Spleen (tissue), 7 donors: Measurements from ENCODE around the gene AEBP1.

Source experiments
- POLR2A ChIP-seq, 3 donors: fragments of 450-650 bp; IDR thresholded peaks; one replicate each; pipeline ENCODE4 v1.5.1; 2017; ENCODE audit warnings: antibody characterized with exemption in 3 of 3, mild to moderate bottlenecking in 1 of 3
- POLR2AphosphoS5 ChIP-seq, 3 donors: sonication (generic); formaldehyde crosslinking; IDR thresholded peaks; one replicate each; pipeline ENCODE4 v1.5.1; 2017; ENCODE audit warnings: antibody characterized with exemption in 3 of 3
- TF ChIP-seq, protein P1 (sequence below), 11 experiments: fragments of 200-600 bp in 7 of 11; fragments of 450-650 bp in 4 of 11; sonication (generic) in 4 of 11; IDR thresholded peaks in 8 of 11; conservative IDR thresholded peaks in 3 of 11; 1 replicate in 7 of 11; 2 replicates in 4 of 11; pipeline versions ENCODE4 v1.4.0 to v1.8.0; 2016 to 2021; ENCODE audit warnings: antibody characterized with exemption in 11 of 11, inconsistent platforms in 4 of 11, mild to moderate bottlenecking in 1 of 11
- donor health status: DM: no; HTN: no; CAD: no; lungs with moderate emphysema.
- donor health status: DM: no; HTN: no; CAD: no.
- donor health status: DM: no; HTN: no; CAD: no.

DNA sequence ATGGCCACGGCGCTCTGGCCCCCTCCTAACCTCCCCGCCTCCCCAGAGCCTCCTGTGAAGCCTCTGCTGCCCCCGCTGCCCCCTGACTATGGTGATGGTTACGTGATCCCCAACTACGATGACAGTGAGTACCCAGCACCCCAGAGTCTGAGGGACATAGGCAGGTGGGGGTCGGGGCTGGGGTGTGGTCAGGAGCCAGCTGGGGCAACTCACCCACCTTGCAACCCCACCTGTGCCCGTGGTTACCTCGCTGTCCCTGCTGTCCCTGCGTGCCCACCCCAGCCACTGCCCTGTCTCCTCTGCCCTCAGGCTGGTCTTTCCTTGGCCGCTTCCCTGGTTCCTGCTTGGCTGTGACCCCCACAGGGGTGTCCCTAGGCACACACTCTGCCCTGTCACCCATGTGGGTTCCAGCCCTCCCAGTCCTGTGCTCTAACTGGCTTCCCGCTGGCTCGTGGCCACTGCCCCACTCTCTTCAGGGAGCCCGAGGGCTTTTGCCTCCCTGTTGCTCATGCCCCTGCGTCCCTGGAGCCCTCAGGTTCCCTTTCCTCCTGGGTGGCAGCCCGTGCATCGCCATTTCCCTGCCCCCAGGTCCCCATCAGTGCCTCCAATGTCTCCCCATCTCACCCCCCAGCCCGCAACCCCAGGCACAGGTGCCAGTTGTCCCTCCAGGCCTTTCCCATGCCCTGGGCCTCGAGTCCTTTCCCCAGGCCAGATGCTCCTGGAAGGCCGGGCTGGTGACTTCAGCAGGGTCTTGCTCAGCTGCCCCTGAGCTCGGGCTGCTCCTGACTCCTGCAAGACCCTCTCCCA lies 4.0 kb downstream of the AEBP1 start:
- TF ChIP-seq, protein P1, sequence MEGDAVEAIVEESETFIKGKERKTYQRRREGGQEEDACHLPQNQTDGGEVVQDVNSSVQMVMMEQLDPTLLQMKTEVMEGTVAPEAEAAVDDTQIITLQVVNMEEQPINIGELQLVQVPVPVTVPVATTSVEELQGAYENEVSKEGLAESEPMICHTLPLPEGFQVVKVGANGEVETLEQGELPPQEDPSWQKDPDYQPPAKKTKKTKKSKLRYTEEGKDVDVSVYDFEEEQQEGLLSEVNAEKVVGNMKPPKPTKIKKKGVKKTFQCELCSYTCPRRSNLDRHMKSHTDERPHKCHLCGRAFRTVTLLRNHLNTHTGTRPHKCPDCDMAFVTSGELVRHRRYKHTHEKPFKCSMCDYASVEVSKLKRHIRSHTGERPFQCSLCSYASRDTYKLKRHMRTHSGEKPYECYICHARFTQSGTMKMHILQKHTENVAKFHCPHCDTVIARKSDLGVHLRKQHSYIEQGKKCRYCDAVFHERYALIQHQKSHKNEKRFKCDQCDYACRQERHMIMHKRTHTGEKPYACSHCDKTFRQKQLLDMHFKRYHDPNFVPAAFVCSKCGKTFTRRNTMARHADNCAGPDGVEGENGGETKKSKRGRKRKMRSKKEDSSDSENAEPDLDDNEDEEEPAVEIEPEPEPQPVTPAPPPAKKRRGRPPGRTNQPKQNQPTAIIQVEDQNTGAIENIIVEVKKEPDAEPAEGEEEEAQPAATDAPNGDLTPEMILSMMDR (IDR thresholded peaks at IDR 0.05 in 8 of 11, conservative IDR thresholded peaks at IDR 0.05 in 3 of 11) = no peak
- TF ChIP-seq POLR2A (IDR thresholded peaks at IDR 0.05) = no peak
- no peak for TF ChIP-seq POLR2AphosphoS5 (IDR thresholded peaks at IDR 0.05)
